Fibroblast of skin of back (primary cell): ENCODE results near the gene DACT2.
"Not testable (repeated sequence)": the region's sequence is repeated elsewhere in the genome, so short reads cannot be mapped to it uniquely, and the experiment has no call there.

Source experiments
- DNase-seq: peaks from one replicate; pipeline ENCODE4 v3.0.0-alpha.2; 2013

Gene DACT2

GRCh38 chr6:168300975-168301647 lies 18.5 kb downstream of the DACT2 start:
- no peak for DNase-seq

- no peak for DNase-seq
Measured at GRCh38 chr6:168299541-168300511, 19.8 kb downstream of the DACT2 start.

- no peak for DNase-seq
Measured at GRCh38 chr6:168297643-168298042, 21.9 kb downstream of the DACT2 start.

GRCh38 chr6:168294901-168295300 lies 24.7 kb downstream of the DACT2 start:
- no peak for DNase-seq

- no peak for DNase-seq
Measured at GRCh38 chr6:168293636-168294530, 25.7 kb downstream of the DACT2 start.

GRCh38 chr6:168292826-168293225 lies 26.8 kb downstream of the DACT2 start:
- no peak for DNase-seq

GRCh38 chr6:168291450-168291849 lies 28.1 kb downstream of the DACT2 start:
- DNase-seq: no peak

GRCh38 chr6:168290095-168290494 lies 29.5 kb downstream of the DACT2 start:
- DNase-seq: no peak

- DNase-seq: no peak
Measured at GRCh38 chr6:168289571-168289962, 30.0 kb downstream of the DACT2 start.

GRCh38 chr6:168288781-168289570 lies 30.6 kb downstream of the DACT2 start:
- no peak for DNase-seq

- DNase-seq: not testable (repeated sequence)
Measured at GRCh38 chr6:168287460-168287859, 32.1 kb downstream of the DACT2 start.

- DNase-seq: not testable (repeated sequence)
Measured at GRCh38 chr6:168286771-168287446, 32.7 kb downstream of the DACT2 start.

GRCh38 chr6:168286116-168286515 lies 33.5 kb downstream of the DACT2 start:
- no peak for DNase-seq

- no peak for DNase-seq
Measured at GRCh38 chr6:168285456-168285855, 34.1 kb downstream of the DACT2 start.

- DNase-seq: no peak
Measured at GRCh38 chr6:168284187-168284586, 35.4 kb downstream of the DACT2 start.

GRCh38 chr6:168283686-168284025 lies 35.9 kb downstream of the DACT2 start:
- DNase-seq: no peak

- no peak for DNase-seq
Measured at GRCh38 chr6:168282985-168283685, 36.4 kb downstream of the DACT2 start.

GRCh38 chr6:168281826-168282225 lies 37.8 kb downstream of the DACT2 start:
- DNase-seq: no peak

GRCh38 chr6:168281314-168281713 lies 38.3 kb downstream of the DACT2 start:
- DNase-seq: not testable (repeated sequence)

GRCh38 chr6:168280899-168281245 lies 38.7 kb downstream of the DACT2 start:
- DNase-seq: no peak
